D721Med (cell line): ENCODE results near the gene ARHGAP6.

Source experiments
- DNase-seq: peaks from one replicate; pipeline ENCODE4 v3.0.0; 2011; ENCODE audit warnings: low spot score; ENCODE audit not compliant: insufficient read length
- FAIRE-seq: peaks from 2 replicates; lab custom pipeline; 2011; peaks lifted over from hg19 to GRCh38; lab: Jason Lieb, UNC
- TF ChIP-seq, protein P1 (sequence below): IDR thresholded peaks from 2 replicates; pipeline ENCODE4 v1.5.1; 2012; ENCODE audit warnings: mild to moderate bottlenecking, control low read depth; ENCODE audit not compliant: insufficient read depth; ENCODE audit errors: missing control alignments

ARHGAP6 gene

DNA sequence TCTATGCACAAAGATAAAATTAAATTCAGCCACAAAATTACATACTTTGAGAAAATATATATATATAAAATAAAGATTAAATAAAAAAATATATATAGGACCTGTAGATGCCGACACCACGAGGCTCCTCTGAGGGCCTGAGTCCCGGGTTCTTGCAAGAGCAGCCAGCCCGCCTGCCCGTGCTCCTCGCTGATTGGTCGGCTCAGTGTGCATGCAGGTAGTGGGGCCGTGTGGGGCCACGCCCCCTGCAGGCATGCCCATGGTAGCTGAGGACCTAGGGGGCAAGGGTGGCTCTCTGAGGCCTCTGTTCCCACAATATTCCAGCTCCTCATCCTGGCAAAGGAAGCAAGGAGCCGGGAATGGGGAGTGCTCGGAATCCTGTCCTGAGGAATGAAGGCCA lies 453.0 kb downstream of the ARHGAP6 start:
- DNase-seq, result no peak
- FAIRE-seq, result no peak
- TF ChIP-seq, protein P1, sequence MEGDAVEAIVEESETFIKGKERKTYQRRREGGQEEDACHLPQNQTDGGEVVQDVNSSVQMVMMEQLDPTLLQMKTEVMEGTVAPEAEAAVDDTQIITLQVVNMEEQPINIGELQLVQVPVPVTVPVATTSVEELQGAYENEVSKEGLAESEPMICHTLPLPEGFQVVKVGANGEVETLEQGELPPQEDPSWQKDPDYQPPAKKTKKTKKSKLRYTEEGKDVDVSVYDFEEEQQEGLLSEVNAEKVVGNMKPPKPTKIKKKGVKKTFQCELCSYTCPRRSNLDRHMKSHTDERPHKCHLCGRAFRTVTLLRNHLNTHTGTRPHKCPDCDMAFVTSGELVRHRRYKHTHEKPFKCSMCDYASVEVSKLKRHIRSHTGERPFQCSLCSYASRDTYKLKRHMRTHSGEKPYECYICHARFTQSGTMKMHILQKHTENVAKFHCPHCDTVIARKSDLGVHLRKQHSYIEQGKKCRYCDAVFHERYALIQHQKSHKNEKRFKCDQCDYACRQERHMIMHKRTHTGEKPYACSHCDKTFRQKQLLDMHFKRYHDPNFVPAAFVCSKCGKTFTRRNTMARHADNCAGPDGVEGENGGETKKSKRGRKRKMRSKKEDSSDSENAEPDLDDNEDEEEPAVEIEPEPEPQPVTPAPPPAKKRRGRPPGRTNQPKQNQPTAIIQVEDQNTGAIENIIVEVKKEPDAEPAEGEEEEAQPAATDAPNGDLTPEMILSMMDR, result no peak

DNA sequence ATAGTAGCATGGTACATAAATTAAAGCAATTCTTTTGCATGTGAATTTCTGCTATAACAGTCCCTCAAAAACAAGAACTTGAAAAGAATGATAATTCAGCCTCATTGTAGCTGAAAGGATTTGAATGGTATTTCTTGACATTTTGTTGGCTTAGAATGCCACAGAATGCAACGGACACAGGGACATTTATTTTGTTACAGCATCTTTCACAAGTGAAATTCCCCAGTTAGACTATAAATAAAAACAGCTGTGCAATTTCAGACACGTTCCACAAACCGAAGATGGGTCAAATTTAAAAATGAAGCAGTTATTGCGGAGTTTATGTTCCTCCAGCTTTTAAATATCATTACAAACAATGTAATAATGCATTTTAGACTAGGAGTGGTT lies 455.3 kb downstream of the ARHGAP6 start:
- DNase-seq, result no peak
- FAIRE-seq, result no peak
- TF ChIP-seq, protein P1, result no peak

GRCh38 chrX:11209798-11210414 lies 455.8 kb downstream of the ARHGAP6 start:
- no peak for DNase-seq
- no peak for FAIRE-seq
- TF ChIP-seq, protein P1, result no peak

DNA sequence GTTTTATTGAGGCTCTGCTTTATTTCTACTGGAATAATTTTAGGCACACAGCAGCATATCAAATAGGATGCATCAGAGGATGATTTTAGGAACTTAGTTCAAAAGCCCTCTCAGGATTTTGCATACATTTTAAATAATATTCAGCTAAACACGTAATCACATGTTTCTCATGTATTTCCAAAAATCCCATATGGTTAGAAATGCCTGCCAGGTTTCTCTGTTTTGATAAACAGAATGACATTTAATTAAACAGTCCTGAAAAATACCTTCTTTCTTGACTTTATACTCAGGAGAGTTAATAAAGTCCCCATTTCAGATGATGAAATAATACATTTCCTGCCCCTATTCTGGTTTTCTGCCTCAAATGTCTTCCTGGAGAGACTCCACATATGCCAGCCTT lies 459.0 kb downstream of the ARHGAP6 start:
- no peak for DNase-seq
- no peak for FAIRE-seq
- TF ChIP-seq, protein P1, result no peak

DNA sequence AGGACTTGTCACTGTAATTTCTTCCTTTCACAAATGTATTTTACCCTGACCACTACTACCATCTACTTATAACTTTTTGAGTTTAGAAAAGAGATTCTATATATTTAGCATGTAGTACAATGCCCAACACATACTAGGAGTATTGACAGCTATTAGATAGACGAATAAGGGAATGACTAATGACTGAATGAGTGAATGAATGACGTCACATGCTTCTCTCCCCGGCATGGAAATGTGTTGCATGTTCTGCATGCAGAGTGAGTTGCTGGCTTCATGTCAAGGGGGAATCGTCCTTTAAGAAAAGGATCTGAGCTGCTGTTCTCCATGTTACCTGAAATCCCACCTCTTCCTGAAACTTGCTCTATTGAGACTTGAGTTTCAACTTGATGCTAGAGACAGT lies 459.9 kb downstream of the ARHGAP6 start:
- no peak for DNase-seq
- TF ChIP-seq, protein P1, result no peak
- FAIRE-seq, result no peak

- no peak for FAIRE-seq
- no peak for DNase-seq
- TF ChIP-seq, protein P1, result no peak
These were observed 468.0 kb downstream of the ARHGAP6 start for GRCh38 chrX:11197671-11198070.

- DNase-seq (no peak), FAIRE-seq (no peak)
- TF ChIP-seq, protein P1, result no peak
These were observed 469.2 kb downstream of the ARHGAP6 start for GRCh38 chrX:11196476-11196875.
